Skin epidermis (tissue), 12 donors: Measurements from ENCODE around the gene WIPF2.

ENCODE experiments used
- H3K27ac ChIP-seq, 21 experiments: fragments of 200-600 bp; sonication (generic) in 11 of 21; one replicate each; pipeline ENCODE4 v1.5.0; 2020; ENCODE audit warnings: mild to moderate bottlenecking in 3 of 21, inconsistent platforms in 2 of 21, moderate library complexity in 2 of 21
- H3K4me3 ChIP-seq, 7 experiments: fragments of 200-600 bp; sonication (generic) in 2 of 7; one replicate each; pipeline ENCODE4 v1.5.0; 2020; ENCODE audit warnings: inconsistent platforms in 2 of 7, mild to moderate bottlenecking in 2 of 7, moderate library complexity in 1 of 7

WIPF2 gene

GRCh38 chr17:40218740-40219593, at the start of gene WIPF2:
Gene WIPF2 (plus strand): TSS chr17:40219304. CDS start chr17:40256460, 37,156 bp downstream.
- Histone ChIP-seq H3K27ac (peak within 1 kb of the TSS; percentile 65 to 97 (median 90)), H3K4me3 (peak within 1 kb of the TSS; percentile 60 to 86 (median 71))

GRCh38 chr17:40170325-40170724, 48.8 kb upstream of the WIPF2 start:
- H3K27ac ChIP-seq = no peak overlapping the region

GRCh38 chr17:40171750-40172149, 47.4 kb upstream of the WIPF2 start:
- no peak overlapping the region for H3K4me3 ChIP-seq

More at GRCh38 chr17:40170325-40170724, 48.8 kb upstream of the WIPF2 start:
- H3K4me3 ChIP-seq = no peak overlapping the region

GRCh38 chr17:40173091-40173777, 45.9 kb upstream of the WIPF2 start:
- Histone ChIP-seq H3K4me3 (no peak overlapping the region), H3K27ac (no peak overlapping the region)

More at GRCh38 chr17:40171750-40172149, 47.4 kb upstream of the WIPF2 start:
- no peak overlapping the region for H3K27ac ChIP-seq

- no peak overlapping the region for H3K4me3 ChIP-seq
- H3K27ac ChIP-seq = no peak overlapping the region
These were observed 45.3 kb upstream of the WIPF2 start for GRCh38 chr17:40173778-40174135.

- Histone ChIP-seq H3K27ac (peak overlapping the region in 1 of 21 experiments; percentile 31), H3K4me3 (no peak overlapping the region)
These were observed 44.6 kb upstream of the WIPF2 start for GRCh38 chr17:40174514-40174913.

- Histone ChIP-seq H3K4me3 (no peak overlapping the region), H3K27ac (peak overlapping the region in 18 of 21 experiments; percentile 40 to 94 (median 85))
These were observed 43.0 kb upstream of the WIPF2 start for GRCh38 chr17:40175928-40176753.

- Histone ChIP-seq H3K27ac (peak overlapping the region in 19 of 21 experiments; percentile 55 to 94 (median 84)), H3K4me3 (peak overlapping the region in 2 of 7 experiments; percentile 55 to 70)
These were observed 42.4 kb upstream of the WIPF2 start for GRCh38 chr17:40176754-40177110.

GRCh38 chr17:40177275-40177874, 41.7 kb upstream of the WIPF2 start, which contains the start of gene RAPGEFL1:
Gene RAPGEFL1 (plus strand): TSS chr17:40177470. CDS start chr17:40177862, 392 bp downstream.
- peak within 1 kb of the TSS; percentile 44 to 70 (median 55) for H3K4me3 ChIP-seq
- H3K27ac ChIP-seq = peak within 1 kb of the TSS; percentile 4 to 94 (median 84)

GRCh38 chr17:40178021-40178601, 41.0 kb upstream of the WIPF2 start:
- Histone ChIP-seq H3K27ac (peak overlapping the region; percentile 4 to 94 (median 84)), H3K4me3 (peak overlapping the region; percentile 44 to 70 (median 55))

GRCh38 chr17:40178660-40179059, 40.4 kb upstream of the WIPF2 start:
- Histone ChIP-seq H3K4me3 (peak overlapping the region; percentile 44 to 70 (median 55)), H3K27ac (peak overlapping the region; percentile 4 to 94 (median 84))

- H3K27ac ChIP-seq = peak overlapping the region in 20 of 21 experiments; percentile 56 to 94 (median 84)
These were observed 39.0 kb upstream of the WIPF2 start for GRCh38 chr17:40179923-40180659.

GRCh38 chr17:40180694-40181093, 38.4 kb upstream of the WIPF2 start:
- H3K27ac ChIP-seq = peak overlapping the region in 20 of 21 experiments; percentile 50 to 94 (median 82)
- H3K4me3 ChIP-seq = peak overlapping the region in 2 of 7 experiments; percentile 7 to 70

More at GRCh38 chr17:40179923-40180659, 39.0 kb upstream of the WIPF2 start:
- peak overlapping the region in 3 of 7 experiments; percentile 56 to 70 (median 59) for H3K4me3 ChIP-seq

GRCh38 chr17:40181205-40181604, 37.9 kb upstream of the WIPF2 start:
- H3K27ac ChIP-seq = peak overlapping the region in 12 of 21 experiments; percentile 22 to 94 (median 82)
- H3K4me3 ChIP-seq = peak overlapping the region in 2 of 7 experiments; percentile 2 to 7

- H3K4me3 ChIP-seq = no peak overlapping the region
- H3K27ac ChIP-seq = no peak overlapping the region
These were observed 36.5 kb upstream of the WIPF2 start for GRCh38 chr17:40182606-40183005.

GRCh38 chr17:40187238-40187637, 31.9 kb upstream of the WIPF2 start:
- no peak overlapping the region for H3K4me3 ChIP-seq
- H3K27ac ChIP-seq = no peak overlapping the region

- Histone ChIP-seq H3K4me3 (no peak overlapping the region), H3K27ac (no peak overlapping the region)
These were observed 30.4 kb upstream of the WIPF2 start for GRCh38 chr17:40188694-40189093.
